ENCODE results near the gene SYT1. TPM values are rescaled to one million over a fixed set of nuclear protein-coding genes. Genes with fewer than 3 reads are reported as not detected.

The SYT1 gene
- total RNA-seq, 1 donor from 2014 or later: 0.37 TPM

DNA sequence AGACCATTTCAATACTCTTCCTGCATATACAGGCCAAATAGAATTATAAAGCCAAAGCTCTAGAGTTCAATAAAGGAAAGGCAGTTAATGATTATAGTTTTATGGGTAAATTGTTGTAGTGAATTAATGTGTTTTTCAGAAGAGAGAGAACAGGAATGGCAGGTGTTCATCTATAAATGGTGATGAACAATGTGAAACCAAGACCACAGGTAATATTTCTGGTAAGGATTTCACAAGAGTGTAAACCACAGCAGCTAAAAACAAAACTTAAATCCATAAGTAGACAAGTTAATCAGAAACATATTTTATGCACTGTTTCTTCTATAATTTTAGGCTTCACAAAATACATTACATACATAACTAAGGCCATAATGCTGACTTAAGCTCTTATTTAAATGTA, 204.4 kb downstream of the SYT1 start:
- H3K9me3 Mint-ChIP-seq (ENCODE audit: low read depth): no peaks in the 10 kb centered on the region
- H3K27ac Mint-ChIP-seq (ENCODE audit: unreplicated experiment): no peak overlapping the region
- TF ChIP-seq, protein P1, sequence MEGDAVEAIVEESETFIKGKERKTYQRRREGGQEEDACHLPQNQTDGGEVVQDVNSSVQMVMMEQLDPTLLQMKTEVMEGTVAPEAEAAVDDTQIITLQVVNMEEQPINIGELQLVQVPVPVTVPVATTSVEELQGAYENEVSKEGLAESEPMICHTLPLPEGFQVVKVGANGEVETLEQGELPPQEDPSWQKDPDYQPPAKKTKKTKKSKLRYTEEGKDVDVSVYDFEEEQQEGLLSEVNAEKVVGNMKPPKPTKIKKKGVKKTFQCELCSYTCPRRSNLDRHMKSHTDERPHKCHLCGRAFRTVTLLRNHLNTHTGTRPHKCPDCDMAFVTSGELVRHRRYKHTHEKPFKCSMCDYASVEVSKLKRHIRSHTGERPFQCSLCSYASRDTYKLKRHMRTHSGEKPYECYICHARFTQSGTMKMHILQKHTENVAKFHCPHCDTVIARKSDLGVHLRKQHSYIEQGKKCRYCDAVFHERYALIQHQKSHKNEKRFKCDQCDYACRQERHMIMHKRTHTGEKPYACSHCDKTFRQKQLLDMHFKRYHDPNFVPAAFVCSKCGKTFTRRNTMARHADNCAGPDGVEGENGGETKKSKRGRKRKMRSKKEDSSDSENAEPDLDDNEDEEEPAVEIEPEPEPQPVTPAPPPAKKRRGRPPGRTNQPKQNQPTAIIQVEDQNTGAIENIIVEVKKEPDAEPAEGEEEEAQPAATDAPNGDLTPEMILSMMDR (IDR thresholded peaks at IDR 0.05): no peak
- H3K4me3 Mint-ChIP-seq (ENCODE audit: unreplicated experiment): no peak overlapping the region
- no peaks in the 10 kb centered on the region for H3K36me3 Mint-ChIP-seq (ENCODE audit: low read depth)
- no peak for DNase-seq (ENCODE audit: low spot score)
- no peaks in the 10 kb centered on the region for H3K4me1 Mint-ChIP-seq (ENCODE audit: low read depth)
- H3K27me3 Mint-ChIP-seq (ENCODE audit: low read depth): peaks cover 6% of the 10 kb centered on the region

DNA sequence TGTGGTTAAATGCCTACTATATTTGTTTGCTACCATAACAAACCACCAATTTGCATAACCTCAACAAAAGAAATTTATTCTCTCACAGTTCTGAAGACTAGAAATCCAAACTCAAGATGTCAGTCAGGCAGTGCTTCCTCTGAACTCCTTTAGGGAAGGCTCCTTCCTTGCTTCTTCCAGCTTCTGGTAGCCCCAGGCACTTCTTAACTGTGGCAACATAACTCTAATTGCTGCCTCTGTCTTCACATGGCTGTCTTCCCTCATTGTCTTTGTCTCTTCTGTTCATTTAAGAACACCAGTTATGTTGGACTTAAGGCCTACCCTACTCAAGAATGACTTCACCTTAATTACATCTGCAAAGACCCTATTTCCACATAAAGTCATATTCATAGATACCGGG, 206.9 kb downstream of the SYT1 start:
- Mint-ChIP-seq H3K4me3 (ENCODE audit: unreplicated experiment) (no peak overlapping the region), H3K27me3 (ENCODE audit: low read depth) (peaks cover 8% of the 10 kb centered on the region), H3K9me3 (ENCODE audit: low read depth) (no peaks in the 10 kb centered on the region), H3K36me3 (ENCODE audit: low read depth) (no peaks in the 10 kb centered on the region), H3K4me1 (ENCODE audit: low read depth) (no peaks in the 10 kb centered on the region), H3K27ac (ENCODE audit: unreplicated experiment) (no peak overlapping the region)
- TF ChIP-seq, protein P1 (IDR thresholded peaks at IDR 0.05): no peak
- no peak for DNase-seq (ENCODE audit: low spot score)

DNA sequence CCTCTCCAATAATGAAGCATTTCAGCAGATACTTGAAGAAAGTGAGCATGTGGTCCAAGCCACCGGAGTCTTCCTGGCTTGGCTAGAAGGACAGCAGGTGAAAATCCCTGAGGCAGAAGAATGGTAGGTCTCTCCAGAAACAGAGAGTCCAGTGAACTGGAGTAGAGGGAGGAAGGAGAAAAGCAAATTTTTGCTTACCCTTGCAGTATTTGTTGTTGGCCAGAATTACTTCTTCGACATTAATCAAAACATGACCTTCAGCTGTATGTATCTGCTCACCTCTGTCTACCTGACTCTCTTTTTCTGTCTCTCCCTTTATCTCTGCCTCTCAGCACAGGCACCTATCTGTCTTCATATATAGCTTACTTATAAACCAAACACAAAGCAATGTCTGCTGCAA, 208.9 kb downstream of the SYT1 start:
- H3K4me3 Mint-ChIP-seq (ENCODE audit: unreplicated experiment): no peak overlapping the region
- H3K27ac Mint-ChIP-seq (ENCODE audit: unreplicated experiment): no peak overlapping the region
- no peaks in the 10 kb centered on the region for H3K9me3 Mint-ChIP-seq (ENCODE audit: low read depth)
- DNase-seq (ENCODE audit: low spot score): no peak
- no peaks in the 10 kb centered on the region for H3K36me3 Mint-ChIP-seq (ENCODE audit: low read depth)
- H3K27me3 Mint-ChIP-seq (ENCODE audit: low read depth): peaks cover 7% of the 10 kb centered on the region
- TF ChIP-seq, protein P1 (IDR thresholded peaks at IDR 0.05): no peak
- no peaks in the 10 kb centered on the region for H3K4me1 Mint-ChIP-seq (ENCODE audit: low read depth)

DNA sequence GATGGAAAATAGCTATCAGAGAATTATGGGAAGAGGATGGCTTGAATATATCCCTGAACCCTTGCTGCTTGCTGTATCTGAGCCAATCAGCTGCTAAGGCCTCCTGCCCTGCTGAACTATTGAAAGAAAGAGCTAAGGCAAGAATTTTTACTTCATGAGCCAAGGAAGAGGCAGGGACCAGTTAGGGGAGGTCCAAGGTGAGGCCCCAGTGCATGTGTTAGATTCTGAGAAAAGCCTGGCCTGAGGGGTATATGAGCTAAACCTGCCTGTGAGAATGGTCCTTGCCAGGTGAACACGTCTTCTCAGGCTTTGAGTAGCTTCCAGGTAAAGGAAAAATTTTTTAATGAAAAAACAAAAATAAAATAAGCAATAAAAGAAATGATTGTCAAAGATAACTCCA, 218.0 kb downstream of the SYT1 start:
- Mint-ChIP-seq H3K4me1 (ENCODE audit: low read depth) (no peaks in the 10 kb centered on the region), H3K27ac (ENCODE audit: unreplicated experiment) (no peak overlapping the region), H3K4me3 (ENCODE audit: unreplicated experiment) (no peak overlapping the region), H3K36me3 (ENCODE audit: low read depth) (no peaks in the 10 kb centered on the region), H3K9me3 (ENCODE audit: low read depth) (no peaks in the 10 kb centered on the region), H3K27me3 (ENCODE audit: low read depth) (peaks cover 3% of the 10 kb centered on the region)
- DNase-seq (ENCODE audit: low spot score): no peak
- TF ChIP-seq, protein P1 (IDR thresholded peaks at IDR 0.05): no peak

DNA sequence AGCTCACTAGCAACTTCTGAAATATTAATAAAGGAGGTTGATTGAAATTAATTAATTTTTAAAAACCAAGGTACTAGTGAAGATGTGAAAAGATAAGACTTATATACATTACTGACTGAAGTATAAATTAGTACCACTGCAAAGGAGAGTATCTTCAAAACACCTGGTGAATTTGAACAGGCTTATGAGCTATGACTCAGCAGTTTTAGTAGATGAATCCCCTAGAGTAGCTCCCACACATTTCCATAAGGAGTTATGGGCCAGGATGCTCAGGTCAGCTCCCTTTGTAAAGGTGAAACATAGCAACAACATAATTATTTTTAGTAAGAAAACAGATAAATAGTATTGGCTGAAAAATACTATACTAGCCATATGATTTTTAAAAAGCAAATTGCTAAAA, 218.6 kb downstream of the SYT1 start:
- no peak for DNase-seq (ENCODE audit: low spot score)
- no peaks in the 10 kb centered on the region for H3K9me3 Mint-ChIP-seq (ENCODE audit: low read depth)
- H3K27me3 Mint-ChIP-seq (ENCODE audit: low read depth): peaks cover 3% of the 10 kb centered on the region
- H3K4me1 Mint-ChIP-seq (ENCODE audit: low read depth): no peaks in the 10 kb centered on the region
- TF ChIP-seq, protein P1 (IDR thresholded peaks at IDR 0.05): no peak
- H3K27ac Mint-ChIP-seq (ENCODE audit: unreplicated experiment): no peak overlapping the region
- H3K36me3 Mint-ChIP-seq (ENCODE audit: low read depth): no peaks in the 10 kb centered on the region
- H3K4me3 Mint-ChIP-seq (ENCODE audit: unreplicated experiment): no peak overlapping the region
